Sigmoid colon (tissue), 3 donors: ENCODE data around the gene POMGNT1.

ENCODE experiments used
- CTCF ChIP-seq, 4 experiments: fragments of 450-650 bp in 3 of 4; fragments of 200-600 bp in 1 of 4; IDR thresholded peaks; one replicate each; pipeline ENCODE4 v1.5.1; 2016 to 2019; ENCODE audit warnings: antibody characterized with exemption in 4 of 4, mild to moderate bottlenecking in 3 of 4, moderate library complexity in 2 of 4
- POLR2A ChIP-seq, 2 donors: fragments of 450-650 bp; IDR thresholded peaks; one replicate each; pipeline ENCODE4 v1.6.1; 2016; ENCODE audit warnings: antibody characterized with exemption in 2 of 2, mild to moderate bottlenecking in 2 of 2, moderate library complexity in 2 of 2

GRCh38 chr1:46152016-46152415, 46.2 kb downstream of the POMGNT1 start:
- TF ChIP-seq CTCF (IDR thresholded peaks at IDR 0.05): no peak
- TF ChIP-seq POLR2A (IDR thresholded peaks at IDR 0.05): no peak
